T-helper 1 cell treated with Interleukin-12 subunit alpha and Interleukin-12 subunit beta and Interleukin-4 antibody, amounts not matched to agents 30 ng/mL and 1 ng/mL, for 36 hours (primary cell): Measurements from ENCODE around the gene CAMK1. TPM values are rescaled to one million over a fixed set of nuclear protein-coding genes. Genes with fewer than 3 reads are reported as not detected.

Experiments used
- intact Hi-C: fragments of 100-400 bp; cut with micrococcal nuclease; formaldehyde crosslinking; loops from one replicate; pipeline ENCODE4 v1.15.1; 2024
- total RNA-seq: library from RNA; stranded (reverse); gene quantifications from 2 replicates; pipeline ENCODE4 v1.2.3, GENCODE V29; 2022

Gene CAMK1
- 22.6 and 26.2 TPM in 2 replicates for total RNA-seq

DNA sequence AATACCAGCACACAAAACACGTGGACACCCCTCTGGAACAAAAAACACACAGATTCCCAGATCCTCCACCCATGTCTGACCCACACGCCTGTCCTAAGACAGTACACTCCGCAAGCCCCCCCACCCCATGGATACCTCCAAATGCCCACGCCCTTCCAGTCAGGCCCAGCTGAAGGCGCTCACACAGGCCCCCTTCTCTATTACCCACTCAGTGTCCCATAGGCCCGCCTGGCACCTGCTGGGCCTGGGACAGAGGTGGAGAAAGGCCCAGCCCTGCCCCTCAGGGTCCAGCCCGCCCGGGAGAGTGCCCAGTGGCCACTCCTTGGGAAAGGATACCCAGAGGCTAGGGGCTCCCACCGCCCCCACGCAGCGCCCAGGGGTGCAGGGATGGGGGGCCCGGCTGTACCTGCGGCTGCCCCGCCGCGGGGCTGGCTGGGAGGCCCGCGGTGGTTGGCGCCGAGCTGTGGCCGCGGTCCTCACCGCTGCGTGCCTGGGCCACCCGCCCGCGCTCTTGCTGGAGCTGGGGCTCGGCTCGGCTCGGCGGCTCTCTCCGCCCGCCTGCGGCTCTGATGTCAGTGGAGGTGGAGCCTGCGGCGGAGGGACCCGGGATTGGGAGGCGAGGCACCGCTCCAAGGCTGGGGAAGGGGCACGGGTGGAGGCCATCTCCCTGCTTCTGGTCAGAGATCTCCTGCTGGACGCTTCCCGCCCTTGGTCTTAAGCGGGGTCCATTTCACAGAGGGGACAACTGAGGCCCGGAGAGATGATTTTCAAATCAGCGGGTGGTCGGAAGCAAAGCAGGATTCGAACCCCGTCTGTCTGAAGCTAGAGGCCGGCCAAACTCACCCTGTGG is at the start of gene CAMK1:
CAMK1 (minus strand) TSS at position 522 of the 850 bp plus-strand sequence. CDS start 2,198 bp downstream, outside the sequence.
- intact Hi-C loops, result loop anchor here (1.0 kb wide), 3 partner anchors 10 to 23 kb away; partner anchors contain the start of gene TADA3

DNA sequence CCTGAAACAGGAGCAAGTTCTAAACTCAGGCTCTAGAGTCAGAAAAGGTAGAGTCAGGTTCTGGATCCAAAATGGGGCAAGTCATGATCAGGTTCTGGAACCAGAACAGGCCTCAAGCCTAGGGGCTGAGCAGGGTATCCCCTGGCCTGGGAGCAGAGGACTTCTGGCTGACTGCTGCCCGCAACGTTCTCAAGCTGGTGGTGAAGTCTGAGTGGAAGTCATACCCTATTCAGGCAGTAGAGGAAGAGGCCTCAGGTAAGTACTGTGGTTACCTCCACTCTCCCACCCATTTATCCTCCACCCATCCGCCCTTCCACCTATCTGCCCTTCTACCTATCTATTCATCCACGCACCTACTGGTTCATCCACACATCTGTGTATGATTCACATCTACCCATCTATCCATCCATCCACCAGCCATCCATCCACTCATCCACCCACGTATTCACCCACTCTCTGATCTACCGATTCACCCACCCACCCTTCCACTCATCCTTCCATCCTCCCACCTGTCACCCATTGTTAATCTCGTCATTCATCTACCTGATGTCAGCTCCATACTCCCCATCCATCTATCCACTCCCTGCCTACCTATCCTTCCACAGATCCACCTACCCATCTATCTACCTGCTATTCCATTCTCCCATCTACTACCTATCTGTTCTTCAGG is 49.1 kb upstream of the CAMK1 start:
- intact Hi-C loops, result no loop called here

DNA sequence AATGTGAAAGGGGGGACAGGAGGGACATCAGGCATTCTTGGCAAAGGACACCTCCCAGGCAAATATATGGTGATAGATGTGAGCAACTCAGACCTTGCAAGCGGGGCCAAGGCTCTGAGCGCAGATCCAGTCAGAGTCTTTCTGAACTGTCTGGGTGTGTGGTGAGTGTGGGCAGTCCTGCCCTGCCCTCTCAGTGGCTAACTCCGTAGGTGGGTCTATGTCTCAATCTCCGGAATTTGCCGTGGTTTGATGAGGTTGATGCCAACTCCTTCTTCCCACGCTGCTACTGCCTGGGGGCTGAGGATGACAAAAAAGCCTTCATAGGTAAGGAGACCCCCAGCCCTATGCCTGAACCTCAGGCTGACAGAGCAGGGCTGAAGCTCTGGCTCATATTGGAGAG is 47.7 kb upstream of the CAMK1 start:
- intact Hi-C loops, result no loop called here

DNA sequence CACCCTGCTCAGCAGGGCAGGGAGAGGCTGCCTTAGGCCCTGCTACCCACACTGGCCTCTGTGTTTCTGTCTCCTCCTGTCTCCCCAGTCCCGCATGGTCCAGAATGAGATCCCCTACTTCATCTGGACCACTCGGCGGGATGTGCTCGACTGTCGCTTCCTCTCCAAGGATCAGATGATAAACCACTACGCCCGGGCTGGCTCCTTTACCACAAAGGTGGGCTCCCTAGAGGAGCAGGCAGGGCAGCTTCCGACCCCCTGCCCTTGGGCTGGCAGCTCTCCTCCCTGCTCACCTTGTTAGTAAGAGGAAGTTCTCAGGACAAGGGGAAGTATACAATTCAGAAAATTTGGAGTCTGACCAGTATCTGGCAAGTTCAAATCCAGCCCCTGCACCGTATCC is 46.2 kb upstream of the CAMK1 start:
- intact Hi-C loops, result no loop called here

DNA sequence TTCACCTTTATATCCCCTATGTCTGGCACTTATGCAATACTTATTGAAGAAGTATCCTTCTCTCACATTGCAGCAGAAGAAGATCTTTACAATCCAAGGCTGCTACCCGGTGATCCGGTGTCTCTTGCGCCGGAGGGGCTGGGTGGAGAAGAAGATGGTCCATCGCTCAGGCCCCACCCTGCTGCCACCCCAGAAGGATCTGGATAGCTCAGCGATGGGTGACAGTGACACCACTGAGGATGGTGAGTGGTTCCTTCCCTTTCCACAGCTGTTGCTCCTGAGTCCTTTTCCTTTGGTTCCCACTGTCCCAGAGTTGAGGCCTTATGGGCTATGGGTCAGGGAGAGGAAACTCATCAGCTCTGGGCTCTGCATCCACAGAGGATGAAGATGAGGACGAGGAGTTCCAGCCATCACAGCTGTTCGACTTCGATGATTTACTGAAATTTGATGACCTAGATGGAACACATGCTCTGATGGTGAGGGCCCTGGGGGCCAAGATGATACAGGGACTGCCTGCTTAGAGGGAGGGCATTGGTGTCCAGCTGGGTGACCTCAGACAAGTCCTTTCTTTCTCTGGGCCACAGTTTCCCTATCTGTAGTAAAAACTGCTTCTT is 43.2 kb upstream of the CAMK1 start:
- intact Hi-C loops, result no loop called here

DNA sequence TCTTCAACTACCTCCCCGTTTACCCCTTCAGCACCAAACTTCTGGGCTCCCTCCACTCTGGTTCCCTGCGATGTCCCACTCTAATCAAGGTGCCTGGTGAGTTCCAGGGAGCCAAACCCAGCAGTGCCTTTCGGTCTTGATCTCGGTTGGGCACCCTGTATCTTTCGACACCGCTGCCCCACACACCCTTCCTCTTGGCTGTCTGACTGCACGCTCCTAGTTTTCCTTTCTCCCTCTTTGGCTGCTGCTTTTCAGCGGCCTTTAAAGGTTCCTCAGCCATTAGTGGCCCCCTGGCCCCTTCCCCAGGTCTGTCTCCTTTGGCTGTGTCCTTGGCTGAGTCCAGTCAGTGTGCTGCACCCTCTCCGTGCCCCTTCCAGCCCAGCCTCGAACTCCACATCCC is 41.1 kb upstream of the CAMK1 start:
- intact Hi-C loops, result no loop called here

DNA sequence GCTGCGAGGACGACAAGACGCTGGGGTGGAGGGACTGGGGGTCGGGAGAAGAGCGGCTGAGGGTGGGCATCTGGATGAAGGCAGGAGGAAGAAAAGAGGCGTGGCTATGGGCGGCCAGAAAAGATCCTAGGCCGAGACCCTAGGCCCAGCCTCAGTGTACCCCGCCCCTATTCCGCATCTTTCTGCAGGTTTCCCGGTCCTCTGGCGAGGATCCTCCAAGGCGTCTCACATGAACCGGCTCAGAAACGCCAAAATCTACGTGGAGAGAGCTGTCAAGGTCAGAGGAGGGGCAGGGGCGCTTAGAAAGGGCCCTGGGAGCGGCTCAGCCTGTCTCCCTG is 40.7 kb upstream of the CAMK1 start:
- intact Hi-C loops, result no loop called here

DNA sequence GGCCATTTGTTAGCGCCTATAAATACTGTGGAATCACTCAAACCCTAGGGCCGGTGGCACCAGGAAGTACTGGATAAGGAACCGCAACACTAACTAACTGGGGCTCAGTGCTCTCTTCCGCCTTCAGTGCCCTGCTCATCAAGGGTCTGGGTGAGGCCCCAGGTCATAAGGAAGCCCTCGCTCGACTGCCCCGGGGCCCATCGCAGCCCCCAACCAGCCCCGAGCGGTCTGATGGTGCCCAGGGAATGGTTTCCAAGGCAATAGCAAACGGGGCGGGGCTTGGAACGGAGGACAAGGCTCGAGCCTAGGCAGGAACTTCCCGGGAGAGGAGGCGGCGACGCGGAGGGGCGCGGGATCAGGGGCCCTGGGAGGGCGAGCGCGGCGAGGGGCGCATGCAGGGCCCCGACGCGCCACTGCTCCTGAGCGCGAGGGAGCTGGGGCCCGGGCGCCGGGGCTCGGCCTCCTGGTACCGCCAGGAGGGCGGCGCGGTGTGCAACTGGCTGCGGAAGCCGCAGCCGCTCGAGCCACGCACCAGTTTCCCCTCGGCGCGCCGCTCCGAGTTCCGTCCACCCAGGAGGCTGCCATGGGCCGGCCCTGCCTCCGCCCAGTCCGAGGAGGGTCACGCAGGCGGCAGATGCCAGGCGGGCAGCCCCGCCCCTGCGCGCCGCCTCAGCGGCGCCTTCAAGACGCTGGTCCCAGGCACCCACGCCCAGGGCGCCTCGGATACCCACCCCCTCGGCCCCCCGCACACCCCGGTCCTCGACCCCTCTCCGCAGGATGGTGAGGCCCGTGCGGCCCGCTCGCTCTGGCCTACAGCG is 40.1 kb upstream of the CAMK1 start, which contains the start of gene TTLL3:
TTLL3 (plus strand) TSS at position 648 of the 818 bp plus-strand sequence. CDS start 400 bp downstream, outside the sequence.
- intact Hi-C loops, result loop anchor here (1.0 to 2.0 kb wide), 4 partner anchors 17 to 79 kb away; partner anchors contain the start of genes ARPC4, BRPF1, OGG1 and RPUSD3

DNA sequence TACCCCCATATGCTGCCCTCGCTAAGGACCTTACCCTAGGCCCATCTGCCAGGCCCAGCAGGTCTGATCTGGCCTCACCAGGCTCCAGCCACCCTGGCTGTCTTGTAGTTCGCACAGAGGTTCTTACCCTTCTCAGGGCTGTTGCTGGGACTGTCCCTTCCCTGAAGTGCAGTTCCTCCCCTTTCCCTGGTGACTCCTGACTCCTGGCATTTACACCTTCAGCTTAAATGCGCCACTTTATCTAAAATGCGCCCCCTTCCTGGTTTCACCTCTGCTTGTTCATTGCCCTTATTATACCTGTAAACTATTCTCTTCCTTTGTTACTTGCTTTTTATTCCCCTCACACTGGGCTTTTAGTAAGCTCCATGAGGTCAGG is 39.5 kb upstream of the CAMK1 start:
- intact Hi-C loops, result loop anchor here (1.0 to 2.0 kb wide), 4 partner anchors 16 to 78 kb away; partner anchors contain the start of genes ARPC4, BRPF1, OGG1 and RPUSD3

DNA sequence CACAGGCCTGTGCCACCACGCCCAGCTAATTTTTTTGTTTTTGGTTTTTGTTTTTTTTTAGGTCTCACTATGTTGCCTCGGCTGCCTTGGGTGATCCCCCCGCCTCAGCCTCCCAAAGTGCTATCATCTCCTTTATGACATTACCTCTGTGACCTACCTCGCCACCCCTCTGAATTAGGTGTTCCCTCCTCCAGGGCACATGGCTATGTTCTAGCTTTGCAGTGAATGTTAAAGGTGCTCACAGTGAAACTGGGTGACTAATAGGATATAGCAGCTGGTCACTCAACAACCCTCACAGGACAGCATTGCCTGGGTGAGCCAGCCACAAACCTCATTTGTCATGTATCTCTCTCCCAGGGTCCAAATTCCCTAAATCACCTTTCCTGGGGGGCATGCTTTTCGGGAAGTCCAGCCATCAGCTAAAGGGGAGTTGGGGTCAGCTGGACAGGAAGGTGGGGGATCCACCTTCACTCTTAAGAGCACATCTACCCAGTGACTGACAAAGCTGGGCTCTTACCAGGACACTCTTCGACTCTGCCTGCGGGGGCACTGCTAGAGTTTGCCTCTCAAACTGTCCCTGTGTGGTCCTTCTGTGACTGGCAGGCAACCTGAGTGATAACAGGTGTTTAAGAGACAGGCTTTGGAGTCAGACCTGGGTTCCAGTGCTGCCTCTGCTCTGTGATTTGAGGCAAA is 38.7 kb upstream of the CAMK1 start:
- intact Hi-C loops, result loop anchor here (1.0 to 2.0 kb wide), 4 partner anchors 15 to 77 kb away; partner anchors contain the start of genes ARPC4, BRPF1, OGG1 and RPUSD3

DNA sequence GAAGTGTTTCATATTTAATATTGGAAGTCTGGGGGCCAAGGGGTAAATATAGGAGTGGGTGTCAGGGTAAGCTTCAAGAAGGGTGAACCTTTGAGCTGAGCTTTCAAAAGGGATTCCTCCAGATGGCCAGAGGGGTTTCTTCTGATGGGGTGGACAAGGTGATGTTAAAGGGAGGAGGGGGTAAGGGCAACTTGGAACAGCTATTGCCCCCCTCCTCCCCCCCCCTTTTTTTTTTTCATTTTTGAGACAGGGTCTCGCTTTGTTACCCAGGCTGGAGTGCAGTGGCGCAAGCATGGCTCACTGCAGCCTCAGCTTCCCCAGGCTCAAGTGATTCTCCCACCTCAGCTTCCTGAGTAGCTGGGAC is 38.2 kb upstream of the CAMK1 start:
- intact Hi-C loops, result loop anchor here (2.0 kb wide), 1 partner anchor 37 kb away; the partner anchor contains the start of gene RPUSD3

DNA sequence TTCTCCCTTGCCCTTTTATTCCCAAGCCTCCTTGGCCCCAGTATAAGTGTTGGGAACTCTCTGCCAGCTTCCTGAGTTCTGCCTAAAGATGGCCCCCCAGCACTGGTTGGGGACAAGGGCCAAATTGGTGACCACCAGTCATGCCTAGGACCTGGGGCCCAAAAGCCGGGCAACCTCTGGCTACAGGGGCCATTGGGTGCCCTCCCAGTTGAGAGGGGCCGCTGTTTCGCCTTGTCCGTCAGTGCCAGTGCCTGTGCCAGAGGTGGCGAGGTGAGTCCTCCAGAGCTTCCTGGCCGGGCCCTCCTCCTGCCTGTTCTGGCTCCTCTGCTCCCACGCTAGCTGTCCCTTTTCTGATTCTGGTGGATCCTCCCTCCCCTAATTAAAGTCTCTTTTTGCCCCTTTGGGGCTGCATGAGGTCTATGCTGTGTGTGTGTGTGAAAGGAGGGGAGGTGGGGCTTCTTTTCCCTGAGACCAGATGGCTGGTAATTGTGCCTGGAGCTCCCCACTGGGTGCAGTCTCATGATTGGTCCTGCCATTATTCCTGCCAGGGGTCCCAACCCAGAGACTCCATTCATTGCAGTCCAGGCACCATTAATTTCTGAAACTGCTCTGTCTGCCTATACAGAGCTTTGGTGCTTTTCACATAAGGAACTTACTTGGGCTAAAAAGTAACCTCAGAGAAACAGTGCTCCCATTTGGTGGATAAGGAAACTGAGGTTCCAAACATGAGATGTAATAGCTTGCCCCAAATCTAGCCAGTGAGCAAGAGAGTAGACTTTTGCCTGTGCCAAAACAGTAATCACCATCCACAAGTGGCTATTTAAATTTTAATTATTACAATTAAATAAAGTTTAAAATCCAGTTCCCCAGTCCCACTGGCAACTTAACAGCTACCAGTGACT is 37.2 kb upstream of the CAMK1 start:
- intact Hi-C loops, result no loop called here

DNA sequence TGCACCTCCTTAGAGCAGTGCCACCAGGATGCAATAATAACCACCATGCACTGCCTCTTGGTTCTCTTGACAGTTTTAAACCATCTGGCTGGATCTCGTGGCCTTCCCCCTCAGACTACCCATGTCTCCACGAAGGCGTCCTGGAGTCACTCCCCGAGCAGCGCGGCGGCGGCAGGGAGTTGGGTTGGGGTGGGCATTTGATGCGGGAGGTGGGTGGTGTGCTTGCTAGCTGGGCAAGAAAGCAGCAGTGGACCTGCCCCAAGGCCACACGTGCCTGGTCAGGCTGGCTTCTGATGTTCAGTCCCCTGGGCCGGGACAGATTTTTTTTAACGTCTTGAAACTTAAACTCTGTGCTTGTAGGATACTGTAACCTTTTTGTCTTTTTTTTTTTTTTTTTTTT is 36.4 kb upstream of the CAMK1 start:
- intact Hi-C loops, result no loop called here

DNA sequence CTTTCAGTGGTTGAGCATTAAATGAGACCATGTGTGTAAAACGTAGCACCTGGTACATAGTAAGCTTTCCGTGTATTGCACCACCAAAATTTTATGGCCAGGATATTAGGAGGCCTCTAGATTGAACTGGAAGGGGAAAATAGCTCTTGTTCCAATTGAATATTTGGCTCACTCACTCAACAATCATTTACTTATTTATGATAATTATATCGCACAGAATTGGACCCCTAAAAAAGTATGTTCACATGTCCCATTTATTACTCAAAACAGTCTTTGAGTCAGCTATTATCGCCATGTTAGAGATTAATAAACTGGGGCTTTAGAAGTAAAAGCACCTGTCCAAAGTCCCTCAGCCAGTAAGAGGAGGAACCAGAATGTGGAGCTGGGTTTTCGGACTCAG is 35.2 kb upstream of the CAMK1 start:
- intact Hi-C loops, result no loop called here

DNA sequence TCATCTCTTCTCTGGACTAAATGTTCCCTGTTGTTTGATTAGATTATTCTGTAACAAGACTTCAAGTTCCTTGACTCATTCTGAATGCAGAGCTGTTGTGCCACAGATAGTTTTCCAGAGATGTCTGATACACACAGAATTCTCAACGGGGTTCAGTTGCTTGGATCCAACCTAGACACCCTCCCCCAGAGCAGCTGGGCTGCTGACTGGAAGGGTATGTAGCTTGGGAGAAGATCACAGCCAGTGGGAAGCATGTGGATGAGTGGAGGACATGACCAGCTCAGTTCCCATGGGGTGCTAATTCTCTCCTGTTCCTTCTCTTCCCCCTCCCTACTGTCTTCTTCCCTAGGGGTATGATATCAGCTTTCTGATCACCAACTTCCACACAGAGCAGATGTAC is 33.7 kb upstream of the CAMK1 start:
- intact Hi-C loops, result no loop called here

DNA sequence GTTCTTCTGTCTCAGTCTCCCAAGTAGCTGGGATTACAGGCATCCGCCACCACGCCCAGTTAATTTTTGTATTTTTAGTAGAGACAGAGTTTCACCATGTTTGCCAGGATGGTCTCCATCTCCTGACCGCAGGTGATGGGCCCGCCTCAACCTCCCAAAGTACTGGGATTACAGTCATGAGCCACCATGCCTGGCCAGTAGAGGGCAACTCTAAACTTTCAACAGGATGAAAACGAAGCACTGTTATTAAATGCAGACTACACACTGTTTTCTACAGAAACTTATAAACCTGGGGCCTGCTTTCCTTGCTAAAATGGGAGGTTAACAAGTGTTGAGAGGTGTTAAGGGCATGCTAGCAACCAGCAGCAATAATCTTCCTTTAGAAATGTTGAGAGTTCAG is 30.8 kb upstream of the CAMK1 start:
- intact Hi-C loops, result no loop called here

DNA sequence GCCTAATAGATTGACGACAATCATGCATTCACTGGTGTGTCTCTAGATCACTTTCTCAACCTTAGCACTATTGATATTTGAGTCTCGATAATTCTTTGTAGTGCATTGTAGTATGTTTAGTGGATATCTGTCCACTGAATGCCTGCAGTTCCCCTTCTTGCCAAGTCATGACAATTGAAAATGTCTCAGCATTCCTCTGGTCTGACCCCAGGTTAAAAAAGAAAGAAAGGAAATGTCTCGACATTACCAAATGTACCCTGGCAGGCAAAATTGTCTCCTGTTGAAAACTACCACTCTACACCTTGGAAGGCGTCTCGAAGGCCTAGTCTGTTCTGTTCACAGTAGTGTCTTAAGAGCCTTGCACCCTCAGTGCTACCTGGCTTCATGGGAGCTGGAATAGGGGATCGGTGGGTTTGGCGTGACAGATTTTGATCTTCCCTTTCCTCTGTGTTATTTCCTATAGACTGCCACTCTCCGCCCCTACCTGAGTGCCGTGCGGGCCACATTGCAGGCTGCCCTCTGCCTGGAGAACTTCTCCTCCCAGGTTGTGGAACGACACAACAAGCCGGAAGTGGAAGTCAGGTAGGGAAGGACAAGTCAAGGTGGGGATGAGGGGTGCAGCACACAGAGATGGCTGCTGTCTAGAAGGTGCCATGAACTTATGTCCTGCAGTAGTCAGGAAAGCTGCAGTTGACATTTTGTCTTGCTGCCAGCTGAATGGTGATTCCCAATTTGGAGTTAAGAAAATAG is 27.6 kb upstream of the CAMK1 start:
- intact Hi-C loops, result no loop called here

DNA sequence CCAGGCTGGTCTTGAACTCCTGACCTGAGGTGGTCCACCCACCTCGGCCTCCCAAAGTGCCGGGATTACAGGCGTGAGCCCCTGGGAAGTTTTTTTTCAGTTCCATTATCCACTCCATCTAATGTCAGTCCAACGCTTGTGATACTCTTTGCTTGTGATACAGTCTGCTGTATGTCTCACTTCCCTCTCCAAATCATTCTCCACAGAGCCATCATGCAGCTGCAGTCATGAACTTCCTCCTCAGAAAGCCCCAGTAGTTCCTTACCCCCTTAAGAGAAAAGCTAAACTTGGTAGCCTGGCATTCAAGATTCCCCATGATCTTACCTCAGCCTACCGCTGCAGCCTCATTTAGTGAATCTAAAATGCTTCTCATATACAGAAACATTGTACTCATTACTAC is 25.5 kb upstream of the CAMK1 start:
- intact Hi-C loops, result no loop called here

DNA sequence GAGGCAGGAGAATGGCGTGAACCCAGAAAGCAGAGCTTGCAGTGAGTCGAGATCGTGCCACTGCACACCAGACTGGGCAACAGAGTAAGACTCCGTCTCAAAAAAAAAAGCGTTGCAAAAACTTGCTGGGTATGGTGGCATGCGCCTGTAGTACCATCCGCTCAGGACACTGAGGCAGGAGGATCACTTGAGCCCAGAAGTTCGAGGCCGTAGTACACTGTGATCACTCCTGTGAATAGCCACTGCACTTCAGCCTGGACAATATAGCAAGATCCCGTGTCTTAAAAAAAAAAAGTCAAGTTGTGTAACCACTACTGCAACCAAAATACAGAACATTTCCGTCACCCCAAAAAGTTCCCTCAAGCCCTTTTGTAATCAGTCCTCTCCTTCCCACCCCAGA is 24.7 kb upstream of the CAMK1 start:
- intact Hi-C loops, result no loop called here
